GM18499 (cell line): ENCODE measurements around the gene TMEM88.

Experiments used
- ATAC-seq: cut with Tn5 transposase; IDR thresholded peaks from one replicate; pipeline ENCODE4 v1.9.1; 2021; ENCODE audit warnings: moderate number of reproducible peaks; ENCODE audit not compliant: insufficient read depth, unreplicated experiment

Gene TMEM88

DNA sequence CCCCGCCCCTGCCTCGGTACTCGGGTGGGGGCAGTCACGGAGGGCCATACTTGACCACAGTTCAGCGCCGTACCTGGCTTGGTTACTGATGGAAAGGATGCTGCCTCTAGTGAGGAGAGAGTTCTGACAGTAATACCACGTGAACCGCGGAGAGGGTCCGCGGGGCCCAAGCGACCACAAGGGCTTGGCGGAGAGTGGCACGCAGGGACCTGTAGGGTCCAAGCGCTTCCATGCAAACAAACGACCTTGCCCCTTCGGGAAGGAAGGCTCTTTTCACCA is 11.7 kb upstream of the TMEM88 start:
- no peak for ATAC-seq

DNA sequence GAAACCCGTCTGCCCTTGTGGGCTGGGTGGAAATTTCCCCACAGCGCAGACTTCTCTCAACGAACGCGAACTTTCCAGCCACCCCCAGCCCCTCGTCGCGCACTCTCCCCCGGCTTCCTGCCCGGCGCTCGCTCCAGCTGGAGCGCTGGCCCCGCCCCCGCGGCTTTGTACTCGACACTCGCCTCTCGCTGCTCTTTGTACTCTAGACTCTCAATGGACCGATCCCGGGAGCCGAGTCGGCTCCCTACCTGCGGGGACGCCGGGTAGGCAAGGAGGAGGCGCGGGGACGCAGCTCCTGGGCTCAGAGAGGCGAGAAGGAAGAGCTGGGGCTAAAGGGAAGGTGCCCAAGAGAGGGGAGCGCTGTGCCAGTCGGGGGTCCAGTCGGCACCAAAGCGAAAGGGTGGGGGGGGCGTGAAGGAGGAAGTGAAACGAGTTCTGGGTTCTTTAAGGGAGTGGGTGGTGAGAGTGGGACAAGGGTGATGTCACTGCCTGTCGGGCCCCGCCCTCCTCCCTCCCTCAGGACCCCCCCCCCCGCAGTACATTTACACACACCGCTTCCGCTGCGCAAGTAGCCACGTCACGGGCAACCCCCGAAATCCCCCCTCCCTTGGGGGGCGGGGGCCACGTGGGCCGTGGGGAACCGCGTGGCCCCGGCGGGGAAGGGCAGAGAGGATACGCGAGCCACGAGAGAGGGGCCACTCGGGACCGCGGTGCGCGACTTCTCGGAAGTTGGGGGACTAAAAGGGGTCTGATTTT is 11.2 kb upstream of the TMEM88 start:
- ATAC-seq = no peak

GRCh38 chr17:7844292-7845154 is 10.3 kb upstream of the TMEM88 start:
- peak; percentile 28 for ATAC-seq

DNA sequence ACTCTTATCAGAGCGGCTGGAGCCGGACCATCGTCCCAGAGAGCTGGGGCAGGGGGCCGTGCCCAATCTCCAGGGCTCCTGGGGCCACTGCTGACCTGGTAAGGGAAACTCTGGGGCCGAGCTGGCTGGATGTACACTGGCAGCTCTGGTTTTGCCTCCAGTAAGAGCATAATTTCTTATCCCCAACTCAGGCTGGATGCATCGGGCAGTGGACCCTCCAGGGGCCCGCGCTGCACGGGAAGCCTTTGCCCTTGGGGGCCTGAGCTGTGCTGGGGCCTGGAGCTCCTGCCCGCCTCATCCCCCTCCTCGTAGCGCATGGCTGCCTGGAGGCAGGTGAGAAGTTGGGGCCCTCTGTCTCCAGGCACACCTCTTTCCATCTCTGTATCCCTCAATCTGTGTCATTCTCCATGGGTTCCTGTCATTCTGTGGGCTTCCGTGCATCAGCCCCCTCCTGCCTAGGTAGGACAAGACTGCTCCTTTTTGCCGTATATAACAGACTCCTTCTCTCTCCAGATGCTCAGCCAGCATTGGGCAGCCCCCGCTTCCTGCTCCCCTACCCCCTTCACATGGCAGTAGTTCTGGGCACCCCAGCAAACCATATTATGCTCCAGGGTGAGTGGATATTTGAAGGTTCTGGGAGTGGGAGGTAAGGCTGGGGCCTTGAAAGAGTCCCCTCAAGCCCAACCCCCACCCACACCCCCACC is 9.4 kb upstream of the TMEM88 start:
- ATAC-seq = no peak

GRCh38 chr17:7846063-7846735 is 8.7 kb upstream of the TMEM88 start:
- ATAC-seq = no peak

DNA sequence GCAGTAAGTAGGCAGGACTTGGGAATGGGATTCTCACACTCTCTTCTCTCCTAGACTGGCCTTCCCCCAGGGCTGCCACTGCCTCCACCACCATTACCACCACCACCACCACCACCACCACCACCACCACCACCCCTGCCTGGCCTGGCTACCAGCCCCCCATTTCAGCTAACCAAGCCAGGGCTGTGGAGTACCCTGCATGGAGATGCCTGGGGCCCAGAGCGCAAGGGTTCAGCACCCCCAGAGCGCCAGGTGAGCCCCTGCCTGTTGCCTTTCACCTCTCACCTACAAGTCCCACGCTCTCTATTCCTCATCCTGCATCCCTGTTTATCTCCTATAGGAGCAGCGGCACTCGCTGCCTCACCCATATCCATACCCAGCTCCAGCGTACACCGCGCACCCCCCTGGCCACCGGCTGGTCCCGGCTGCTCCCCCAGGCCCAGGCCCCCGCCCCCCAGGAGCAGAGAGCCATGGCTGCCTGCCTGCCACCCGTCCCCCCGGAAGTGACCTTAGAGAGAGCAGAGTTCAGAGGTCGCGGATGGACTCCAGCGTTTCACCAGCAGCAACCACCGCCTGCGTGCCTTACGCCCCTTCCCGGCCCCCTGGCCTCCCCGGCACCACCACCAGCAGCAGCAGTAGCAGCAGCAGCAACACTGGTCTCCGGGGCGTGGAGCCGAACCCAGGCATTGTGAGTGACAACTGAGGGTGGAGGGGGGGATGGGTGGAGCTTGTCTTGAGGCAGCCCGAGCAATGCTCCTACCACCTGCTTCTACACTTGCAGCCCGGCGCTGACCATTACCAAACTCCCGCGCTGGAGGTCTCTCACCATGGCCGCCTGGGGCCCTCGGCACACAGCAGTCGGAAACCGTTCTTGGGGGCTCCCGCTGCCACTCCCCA is 7.9 kb upstream of the TMEM88 start:
- no peak for ATAC-seq

DNA sequence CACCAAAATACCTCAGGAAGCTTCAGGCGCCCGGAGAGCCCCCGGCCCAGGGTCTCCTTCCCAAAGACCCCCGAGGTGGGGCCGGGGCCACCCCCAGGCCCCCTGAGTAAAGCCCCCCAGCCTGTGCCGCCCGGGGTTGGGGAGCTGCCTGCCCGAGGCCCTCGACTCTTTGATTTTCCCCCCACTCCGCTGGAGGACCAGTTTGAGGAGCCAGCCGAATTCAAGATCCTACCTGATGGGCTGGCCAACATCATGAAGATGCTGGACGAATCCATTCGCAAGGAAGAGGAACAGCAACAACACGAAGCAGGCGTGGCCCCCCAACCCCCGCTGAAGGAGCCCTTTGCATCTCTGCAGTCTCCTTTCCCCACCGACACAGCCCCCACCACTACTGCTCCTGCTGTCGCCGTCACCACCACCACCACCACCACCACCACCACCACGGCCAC is 6.7 kb upstream of the TMEM88 start:
- ATAC-seq = no peak

DNA sequence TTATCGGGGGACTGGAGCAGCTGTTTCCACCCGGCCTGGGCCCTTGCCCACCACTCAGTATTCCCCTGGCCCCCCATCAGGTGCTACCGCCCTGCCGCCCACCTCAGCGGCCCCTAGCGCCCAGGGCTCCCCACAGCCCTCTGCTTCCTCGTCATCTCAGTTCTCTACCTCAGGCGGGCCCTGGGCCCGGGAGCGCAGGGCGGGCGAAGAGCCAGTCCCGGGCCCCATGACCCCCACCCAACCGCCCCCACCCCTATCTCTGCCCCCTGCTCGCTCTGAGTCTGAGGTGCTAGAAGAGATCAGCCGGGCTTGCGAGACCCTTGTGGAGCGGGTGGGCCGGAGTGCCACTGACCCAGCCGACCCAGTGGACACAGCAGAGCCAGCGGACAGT is 6.1 kb upstream of the TMEM88 start:
- ATAC-seq = no peak

- no peak for ATAC-seq
Observed at GRCh38 chr17:7849130-7849750, 5.6 kb upstream of the TMEM88 start.

DNA sequence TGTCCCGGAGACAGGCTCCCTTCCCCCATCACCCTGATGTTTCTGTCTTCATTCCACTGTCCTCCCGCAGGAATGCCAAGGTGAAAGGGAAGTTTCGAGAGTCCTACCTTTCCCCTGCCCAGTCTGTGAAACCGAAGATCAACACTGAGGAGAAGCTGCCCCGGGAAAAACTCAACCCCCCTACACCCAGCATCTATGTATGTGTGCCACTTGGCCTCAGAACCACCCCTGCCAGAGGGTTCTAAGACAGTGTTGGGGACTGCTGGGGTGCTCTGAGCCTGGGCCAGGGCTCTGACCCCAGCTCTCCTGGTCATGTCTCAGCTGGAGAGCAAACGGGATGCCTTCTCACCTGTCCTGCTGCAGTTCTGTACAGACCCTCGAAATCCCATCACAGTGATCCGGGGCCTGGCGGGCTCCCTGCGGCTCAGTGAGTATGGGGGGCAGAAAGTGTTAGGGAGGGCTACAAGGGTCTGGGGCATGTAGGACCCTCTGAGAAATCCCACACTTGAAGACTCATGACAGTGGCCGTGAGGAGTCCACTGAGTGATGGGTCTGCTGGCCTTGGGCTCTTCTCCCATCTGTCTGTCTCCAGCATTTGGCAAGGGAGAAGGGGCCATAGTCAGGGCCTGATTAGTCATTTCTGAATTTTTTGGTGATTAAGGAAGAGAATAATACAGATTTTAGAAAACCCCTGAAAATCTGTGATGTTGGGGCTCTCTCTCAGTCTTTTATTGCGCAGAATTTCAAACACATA is 4.9 kb upstream of the TMEM88 start:
- ATAC-seq = no peak

DNA sequence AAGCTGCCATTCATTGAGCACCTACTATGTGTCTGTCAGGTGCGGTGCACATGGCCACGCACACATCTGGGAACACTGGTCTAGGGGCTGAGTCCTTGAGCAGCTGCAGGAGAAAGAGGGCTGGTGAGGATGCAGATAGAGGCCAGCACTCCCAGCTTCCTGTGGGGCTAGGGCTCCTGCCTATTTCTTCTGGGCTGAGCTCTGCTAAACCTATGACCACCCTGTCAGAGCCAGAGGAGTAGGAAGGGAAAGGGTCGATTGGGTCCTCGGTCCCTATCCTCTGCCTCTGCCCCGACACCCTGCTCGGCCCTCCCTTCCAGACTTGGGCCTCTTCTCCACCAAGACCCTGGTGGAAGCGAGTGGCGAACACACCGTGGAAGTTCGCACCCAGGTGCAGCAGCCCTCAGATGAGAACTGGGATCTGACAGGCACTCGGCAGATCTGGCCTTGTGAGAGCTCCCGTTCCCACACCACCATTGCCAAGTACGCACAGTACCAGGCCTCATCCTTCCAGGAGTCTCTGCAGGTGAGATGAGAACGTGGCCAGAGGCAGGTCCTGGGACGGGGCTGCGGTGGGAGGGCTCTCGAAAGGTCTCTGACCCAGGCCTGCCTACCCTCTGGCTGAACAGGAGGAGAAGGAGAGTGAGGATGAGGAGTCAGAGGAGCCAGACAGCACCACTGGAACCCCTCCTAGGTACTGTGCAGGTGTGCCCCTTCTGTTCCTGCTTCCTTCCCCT is 4.0 kb upstream of the TMEM88 start:
- no peak for ATAC-seq

- ATAC-seq = peak; percentile 63
Observed at GRCh38 chr17:7851438-7852261, 3.2 kb upstream of the TMEM88 start.

DNA sequence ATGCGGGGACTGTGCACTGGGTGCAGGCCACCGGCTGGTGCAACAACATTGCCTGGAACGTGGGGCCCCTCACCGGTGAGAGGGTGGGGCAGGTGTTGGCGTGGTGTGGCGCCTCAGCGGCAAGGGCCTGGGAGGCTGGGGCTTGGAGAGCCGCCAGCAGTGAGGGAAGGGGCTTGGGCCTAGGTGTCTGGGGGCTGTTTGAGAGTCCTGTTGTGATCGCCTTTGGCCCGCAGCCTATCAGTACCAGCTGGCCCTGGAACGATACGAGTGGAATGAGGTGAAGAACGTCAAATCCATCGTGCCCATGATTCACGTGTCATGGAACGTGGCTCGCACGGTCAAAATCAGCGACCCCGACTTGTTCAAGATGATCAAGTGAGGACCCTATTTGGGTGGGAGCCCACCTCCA is 2.6 kb upstream of the TMEM88 start:
- ATAC-seq = no peak

- no peak for ATAC-seq
Observed at GRCh38 chr17:7852919-7853690, 1.8 kb upstream of the TMEM88 start.

DNA sequence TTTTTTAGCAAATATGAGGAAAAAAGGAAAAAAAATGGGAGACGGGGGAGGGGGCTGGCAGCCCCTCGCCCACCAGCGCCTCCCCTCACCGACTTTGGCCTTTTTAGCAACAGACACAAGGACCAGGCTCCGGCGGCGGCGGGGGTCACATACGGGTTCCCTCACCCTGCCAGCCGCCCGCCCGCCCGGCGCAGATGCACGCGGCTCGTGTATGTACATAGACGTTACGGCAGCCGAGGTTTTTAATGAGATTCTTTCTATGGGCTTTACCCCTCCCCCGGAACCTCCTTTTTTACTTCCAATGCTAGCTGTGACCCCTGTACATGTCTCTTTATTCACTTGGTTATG is 1.2 kb upstream of the TMEM88 start:
- no peak for ATAC-seq

GRCh38 chr17:7854078-7854777 is 638 bp upstream of the TMEM88 start:
- ATAC-seq = no peak
